Adrenal gland (tissue), 12 donors: ENCODE data around the gene OXSR1. TPM values are rescaled to one million over a fixed set of nuclear protein-coding genes. Genes with fewer than 3 reads are reported as not detected.
"Not testable (repeated sequence)": the region's sequence is repeated elsewhere in the genome, so short reads cannot be mapped to it uniquely, and the experiment has no call there.

ENCODE experiments used
- DNase-seq, 7 donors: peaks; one replicate each; pipeline ENCODE4 v3.0.0-alpha.2; 2019 to 2020
- H3K27ac ChIP-seq, 5 donors: fragments of 200-600 bp; sonication (generic) in 4 of 5; 1 replicate in 3 of 5; 2 replicates in 2 of 5; pipeline versions ENCODE4 v1.5.1 to v1.8.0; 2016 to 2020; ENCODE audit warnings: mild to moderate bottlenecking in 1 of 5
- H3K27me3 ChIP-seq: fragments of 200-600 bp; 2 replicates; pipeline ENCODE4 v1.8.0; 2021
- H3K36me3 ChIP-seq, 2 donors: fragments of 200-600 bp; replicated peaks in 1 of 2; 1 replicate in 1 of 2; 2 replicates in 1 of 2; pipeline versions ENCODE4 v1.5.1 to v1.8.0; 2018 to 2022
- H3K4me1 ChIP-seq, 2 donors: fragments of 200-600 bp; replicated peaks in 1 of 2; 1 replicate in 1 of 2; 2 replicates in 1 of 2; pipeline versions ENCODE4 v1.5.1 to v1.8.0; 2018 to 2021
- H3K4me3 ChIP-seq, 4 donors: fragments of 200-600 bp; sonication (generic) in 3 of 4; one replicate each; pipeline ENCODE4 v1.5.1; 2016 to 2018
- H3K9me3 ChIP-seq, 3 donors: fragments of 200-600 bp; sonication (generic) in 1 of 3; replicated peaks in 1 of 3; 1 replicate in 2 of 3; 2 replicates in 1 of 3; pipeline versions ENCODE4 v1.5.1 to v1.8.0; 2016 to 2021
- POLR2A ChIP-seq, 2 donors: fragments of 450-650 bp; IDR thresholded peaks; one replicate each; pipeline ENCODE4 v1.6.1; 2017; ENCODE audit warnings: antibody characterized with exemption in 2 of 2, mild to moderate bottlenecking in 2 of 2, moderate library complexity in 1 of 2
- WGBS, 4 donors: extraction: QIAGEN DNeasy Blood & Tissue Kit in 2 of 4; methylation state at CpG; one replicate each; pipeline versions ENCODE4 v1.1.5 to v1.1.7; 2013 to 2017; 5-methylcytosine and 5-hydroxymethylcytosine counted together
- intact Hi-C, 2 donors: fragments of 100-400 bp; cut with DNase I; formaldehyde crosslinking; loops; one replicate each; pipeline versions ENCODE4 v1.14.1 to v1.15.0; 2022 to 2023
- polyA plus RNA-seq, 3 donors: library from polyadenylated mRNA; stranded (reverse); fragments of 200-250 nt in 2 of 3; fragments of 350-450 nt in 1 of 3; fragmentation: Illumina TruSeq in 1 of 3; extraction: RNeasy Lipid Tissue Mini Kit (QIAGEN cat#74804) in 1 of 3; gene quantifications; one replicate each; pipeline ENCODE4 v1.2.3, GENCODE V29; 2013 to 2014
- total RNA-seq, 9 donors: library from RNA; depleted of rRNA in 4 of 9; stranded (reverse); fragments of >200 nt in 4 of 9; fragments of 120-200 nt in 1 of 9; fragmentation: NEBNext Ultra II Directional in 1 of 9; extraction: Animal tissue kit (Norgen Biotek cat#: 25700) in 1 of 9; gene quantifications; one replicate each; pipeline versions ENCODE4 v1.1.0 to v1.2.4, GENCODE V29; 2013 to 2023
- TF ChIP-seq, protein P1 (sequence below), 6 experiments: fragments of 450-650 bp in 4 of 6; fragments of 200-600 bp in 2 of 6; sonication (generic) in 1 of 6; IDR thresholded peaks; 1 replicate in 5 of 6; 2 replicates in 1 of 6; pipeline versions ENCODE4 v1.5.1 to v1.8.0; 2016 to 2021; ENCODE audit warnings: antibody characterized with exemption in 6 of 6, mild to moderate bottlenecking in 2 of 6, moderate library complexity in 1 of 6
- donor health status: healthy with polysubstance abuse.
- donor health status: Bipolar disorder and iron deficiency.
- donor health status: DM: yes; HTN: yes; CAD: no.
- donor health status: DM: no; HTN: no; CAD: no.
- donor health status: DM: no; HTN: no; CAD: no.
- donor health status: DM: yes; HTN: yes; CAD: no.

The OXSR1 gene
- total and polyA plus RNA-seq, 12 donors, result 14.8 to 47.5 (median 29.3) TPM

- no peaks in the 10 kb centered on the region for H3K9me3 ChIP-seq
- H3K4me3 ChIP-seq, result no peak overlapping the region
- H3K27me3 ChIP-seq, result no peaks in the 10 kb centered on the region
- 75 to 86% (median 79%) methylated on average over 5 of the region's 5 CpGs for WGBS, 4 donors
- TF ChIP-seq, protein P1, sequence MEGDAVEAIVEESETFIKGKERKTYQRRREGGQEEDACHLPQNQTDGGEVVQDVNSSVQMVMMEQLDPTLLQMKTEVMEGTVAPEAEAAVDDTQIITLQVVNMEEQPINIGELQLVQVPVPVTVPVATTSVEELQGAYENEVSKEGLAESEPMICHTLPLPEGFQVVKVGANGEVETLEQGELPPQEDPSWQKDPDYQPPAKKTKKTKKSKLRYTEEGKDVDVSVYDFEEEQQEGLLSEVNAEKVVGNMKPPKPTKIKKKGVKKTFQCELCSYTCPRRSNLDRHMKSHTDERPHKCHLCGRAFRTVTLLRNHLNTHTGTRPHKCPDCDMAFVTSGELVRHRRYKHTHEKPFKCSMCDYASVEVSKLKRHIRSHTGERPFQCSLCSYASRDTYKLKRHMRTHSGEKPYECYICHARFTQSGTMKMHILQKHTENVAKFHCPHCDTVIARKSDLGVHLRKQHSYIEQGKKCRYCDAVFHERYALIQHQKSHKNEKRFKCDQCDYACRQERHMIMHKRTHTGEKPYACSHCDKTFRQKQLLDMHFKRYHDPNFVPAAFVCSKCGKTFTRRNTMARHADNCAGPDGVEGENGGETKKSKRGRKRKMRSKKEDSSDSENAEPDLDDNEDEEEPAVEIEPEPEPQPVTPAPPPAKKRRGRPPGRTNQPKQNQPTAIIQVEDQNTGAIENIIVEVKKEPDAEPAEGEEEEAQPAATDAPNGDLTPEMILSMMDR (IDR thresholded peaks at IDR 0.05), result no peak
- TF ChIP-seq POLR2A (IDR thresholded peaks at IDR 0.05), result no peak
- intact Hi-C loops, result no loop called here
- no peaks in the 10 kb centered on the region for H3K36me3 ChIP-seq
- DNase-seq, result no peak
- peaks cover 0 to 4% of the 10 kb centered on the region in 2 donors for H3K4me1 ChIP-seq
- H3K27ac ChIP-seq, result no peak overlapping the region
Measured at GRCh38 chr3:38158472-38158871, 6.9 kb upstream of the OXSR1 start.

GRCh38 chr3:38160704-38161103, 4.6 kb upstream of the OXSR1 start:
- H3K9me3 ChIP-seq, H3K27me3 ChIP-seq, intact Hi-C loops, H3K27ac ChIP-seq, H3K36me3 ChIP-seq, H3K4me3 ChIP-seq, DNase-seq, H3K4me1 ChIP-seq: not testable (repeated sequence)
- 89 to 95% (median 91%) methylated on average over 11 of the region's 11 CpGs for WGBS, 4 donors
- TF ChIP-seq, protein P1 (IDR thresholded peaks at IDR 0.05), result peak in 1 of 6 experiments; percentile 30

DNA sequence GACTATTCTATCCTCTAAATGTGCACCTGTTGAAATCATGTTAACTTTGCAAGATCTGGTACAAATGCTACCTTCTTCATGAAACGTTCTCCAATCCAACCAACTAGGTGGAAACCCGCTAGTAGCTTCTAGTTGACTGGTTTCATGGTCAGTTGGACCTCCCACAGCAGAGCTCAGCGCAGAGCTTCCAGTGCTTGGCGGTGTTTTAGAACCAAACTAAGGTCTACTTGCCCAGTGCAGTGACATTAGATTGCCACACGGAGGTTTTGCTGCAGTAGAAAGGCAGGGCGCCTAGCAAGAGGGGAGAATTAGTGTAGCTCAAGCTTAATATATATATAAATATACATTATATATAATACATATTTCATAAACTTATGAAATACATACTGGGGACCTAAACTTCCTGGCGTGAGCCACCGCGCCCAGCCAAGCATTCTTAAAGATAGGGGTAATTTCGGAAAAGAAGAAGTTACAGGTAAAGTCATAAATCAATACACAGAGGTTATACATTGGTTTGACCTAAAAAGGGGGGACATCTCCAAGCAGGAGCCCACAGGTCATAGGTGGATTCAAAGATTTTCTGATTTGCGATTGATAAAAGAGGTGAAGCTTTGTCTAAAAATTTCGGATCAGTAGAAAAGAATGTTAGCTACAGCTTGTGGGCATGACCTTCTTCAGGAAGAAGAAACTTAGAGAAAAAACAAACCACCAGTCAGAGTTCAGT, 2.1 kb upstream of the OXSR1 start:
- Histone ChIP-seq H3K4me1 (peaks cover 10 to 27% of the 10 kb centered on the region in 2 donors), H3K4me3 (no peak overlapping the region), H3K27ac (peak overlapping the region in 1 of 5 donors; percentile 99), H3K9me3 (no peaks in the 10 kb centered on the region), H3K36me3 (no peaks in the 10 kb centered on the region), H3K27me3 (no peaks in the 10 kb centered on the region)
- TF ChIP-seq POLR2A (IDR thresholded peaks at IDR 0.05), result no peak
- TF ChIP-seq, protein P1 (IDR thresholded peaks at IDR 0.05), result peak in 2 of 6 experiments; percentile 9 to 24
- 88 to 93% (median 93%) methylated on average over 12 of the region's 12 CpGs for WGBS, 4 donors
- no peak for DNase-seq
- intact Hi-C loops, result no loop called here

- Histone ChIP-seq H3K27ac (peak overlapping the region; percentile 48 to 99 (median 92)), H3K4me1 (peaks cover 10 to 35% of the 10 kb centered on the region in 2 donors), H3K27me3 (no peaks in the 10 kb centered on the region), H3K9me3 (no peaks in the 10 kb centered on the region), H3K4me3 (peak overlapping the region in 3 of 4 donors; percentile 13 to 73 (median 51)), H3K36me3 (no peaks in the 10 kb centered on the region)
- TF ChIP-seq, protein P1 (IDR thresholded peaks at IDR 0.05), result no peak
- no peak for TF ChIP-seq POLR2A (IDR thresholded peaks at IDR 0.05)
- intact Hi-C loops, result no loop called here
- DNase-seq, result peak in 2 of 7 donors; percentile 24 to 41
- WGBS, 4 donors, result 68 to 70% (median 68%) methylated on average over 24 of the region's 24 CpGs
Measured at GRCh38 chr3:38163841-38164642, 1.3 kb upstream of the OXSR1 start.
